Anterior cingulate cortex (tissue), 58 donors: Measurements from ENCODE around the gene GPRIN3.

Source experiments
- DNase-seq, 58 donors: peaks; one replicate each; lab custom pipeline; 2025; lab: John Stamatoyannopoulos, UW

GPRIN3 gene

DNA sequence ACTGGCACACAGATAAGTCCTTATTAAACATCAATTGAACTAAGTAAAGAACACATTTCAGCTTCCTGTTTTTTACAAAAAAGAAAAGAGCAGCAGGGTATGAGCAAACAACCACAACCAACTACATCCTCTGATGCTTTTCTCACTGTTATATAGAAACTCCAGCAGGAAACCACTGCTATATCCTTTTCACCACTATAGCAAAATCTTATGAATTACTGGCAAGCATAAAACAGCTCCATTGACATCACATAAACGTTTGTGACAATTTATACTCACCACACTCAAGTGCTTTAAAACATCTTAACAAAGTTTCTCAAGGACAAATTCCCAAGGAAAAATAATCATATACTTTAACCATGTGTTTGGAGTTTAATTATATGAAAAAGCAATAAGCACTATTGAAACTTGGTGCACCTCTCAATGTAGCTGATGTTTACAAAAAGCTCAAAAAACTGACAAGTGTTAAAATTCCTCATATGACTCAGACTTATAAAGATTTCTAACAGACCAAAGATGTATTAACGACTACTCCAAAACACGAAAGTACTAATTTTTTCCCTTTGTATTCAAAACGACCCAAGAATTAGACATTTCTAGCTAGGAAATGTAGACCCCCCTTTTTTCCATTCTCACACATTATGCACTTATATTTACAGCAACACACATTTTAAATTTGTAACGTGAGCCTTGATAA lies 12.9 kb downstream of the GPRIN3 start:
- no peak for DNase-seq

DNA sequence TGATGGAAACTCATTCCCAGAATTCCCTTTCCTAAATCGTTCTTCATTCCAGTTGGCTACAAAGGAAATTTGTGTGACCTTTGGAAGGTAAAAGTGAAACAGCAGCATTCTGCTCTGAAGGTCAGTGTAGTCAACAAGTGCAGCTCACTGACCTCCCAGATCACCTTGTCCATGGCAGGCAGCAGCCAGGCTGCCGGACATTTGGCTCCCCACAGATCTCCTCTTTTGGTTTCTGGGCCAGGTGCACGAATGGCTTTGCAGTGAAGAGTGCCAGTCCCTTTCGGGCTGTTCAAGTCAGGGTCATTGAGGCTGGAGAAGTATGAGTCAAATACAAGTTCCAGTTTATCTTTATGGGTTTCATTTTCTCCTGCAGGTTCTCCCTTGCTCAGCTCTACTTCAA lies 14.3 kb downstream of the GPRIN3 start:
- DNase-seq = no peak

- DNase-seq = peak in 1 of 58 donors; percentile 7
Observed at GRCh38 chr4:89290727-89291516, 16.7 kb downstream of the GPRIN3 start.

GRCh38 chr4:89289312-89289711 lies 18.3 kb downstream of the GPRIN3 start:
- no peak for DNase-seq

GRCh38 chr4:89288430-89288829 lies 19.2 kb downstream of the GPRIN3 start:
- no peak for DNase-seq

- DNase-seq = no peak
Observed at GRCh38 chr4:89287945-89288344, 19.7 kb downstream of the GPRIN3 start.

DNA sequence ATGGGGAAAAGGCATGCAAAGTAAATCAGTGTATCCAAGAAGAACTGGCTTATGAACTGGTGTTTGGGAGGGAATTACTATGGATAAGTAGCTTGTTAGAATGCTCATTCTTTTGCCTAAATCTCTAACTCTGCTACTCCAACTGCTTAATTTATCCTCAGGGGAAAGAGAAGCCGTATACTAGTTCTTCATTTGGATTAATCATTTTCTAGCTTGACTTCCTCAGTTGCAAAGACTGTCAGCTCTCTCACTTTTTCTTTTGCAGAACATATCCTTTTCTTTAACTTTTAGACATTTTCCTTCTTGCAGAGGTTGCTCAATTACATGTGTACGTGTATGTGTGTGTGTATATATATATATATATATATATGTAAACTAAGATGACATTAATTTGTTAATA lies 21.9 kb downstream of the GPRIN3 start:
- no peak for DNase-seq

GRCh38 chr4:89284828-89285227 lies 22.8 kb downstream of the GPRIN3 start:
- no peak for DNase-seq

DNA sequence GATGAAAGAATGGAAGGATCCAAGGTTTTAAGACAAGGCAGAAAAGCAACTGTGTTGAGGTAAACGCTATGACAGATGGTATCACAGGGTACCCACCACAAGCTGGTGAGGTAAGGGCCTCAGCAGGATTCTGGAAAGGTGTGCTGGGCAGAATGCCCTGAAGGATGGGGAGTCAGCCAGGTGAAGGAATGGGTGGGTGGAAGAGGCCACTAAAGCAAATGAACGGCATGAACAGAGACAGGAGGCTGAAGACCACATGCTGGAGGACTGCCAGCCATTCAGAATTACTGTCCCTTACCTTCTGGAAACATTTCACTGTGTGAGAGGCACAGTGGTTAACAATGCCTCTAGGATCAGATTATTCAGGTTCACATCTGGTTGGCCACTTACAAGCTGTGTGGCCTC lies 23.6 kb downstream of the GPRIN3 start:
- DNase-seq = no peak

GRCh38 chr4:89283226-89284009 lies 24.2 kb downstream of the GPRIN3 start:
- DNase-seq = no peak

GRCh38 chr4:89279385-89279784 lies 28.2 kb downstream of the GPRIN3 start:
- DNase-seq = no peak

GRCh38 chr4:89277412-89277811 lies 30.2 kb downstream of the GPRIN3 start:
- DNase-seq = no peak

DNA sequence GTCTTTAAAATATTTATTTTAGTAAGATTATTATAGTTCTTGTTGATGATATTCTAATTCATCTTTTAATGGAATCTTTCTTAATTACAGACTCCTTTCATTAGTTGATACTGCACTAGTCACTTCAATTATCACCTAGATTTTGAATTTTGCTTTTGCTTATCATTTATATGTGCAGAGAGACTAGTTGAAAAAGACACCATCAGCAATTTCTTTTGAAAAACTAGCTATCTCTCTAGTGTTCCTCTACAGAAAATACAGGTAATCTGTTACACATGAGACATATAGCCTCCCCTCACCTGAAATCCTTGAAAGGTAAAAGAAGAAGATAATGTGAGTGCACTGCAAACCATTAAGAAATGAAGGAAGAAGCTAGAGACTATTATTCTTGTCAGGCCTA lies 31.3 kb downstream of the GPRIN3 start:
- no peak for DNase-seq

GRCh38 chr4:89275587-89275986 lies 32.0 kb downstream of the GPRIN3 start:
- DNase-seq = no peak

- DNase-seq = no peak
Observed at GRCh38 chr4:89273741-89274141, 33.9 kb downstream of the GPRIN3 start.

- no peak for DNase-seq
Observed at GRCh38 chr4:89270792-89271191, 36.8 kb downstream of the GPRIN3 start.

DNA sequence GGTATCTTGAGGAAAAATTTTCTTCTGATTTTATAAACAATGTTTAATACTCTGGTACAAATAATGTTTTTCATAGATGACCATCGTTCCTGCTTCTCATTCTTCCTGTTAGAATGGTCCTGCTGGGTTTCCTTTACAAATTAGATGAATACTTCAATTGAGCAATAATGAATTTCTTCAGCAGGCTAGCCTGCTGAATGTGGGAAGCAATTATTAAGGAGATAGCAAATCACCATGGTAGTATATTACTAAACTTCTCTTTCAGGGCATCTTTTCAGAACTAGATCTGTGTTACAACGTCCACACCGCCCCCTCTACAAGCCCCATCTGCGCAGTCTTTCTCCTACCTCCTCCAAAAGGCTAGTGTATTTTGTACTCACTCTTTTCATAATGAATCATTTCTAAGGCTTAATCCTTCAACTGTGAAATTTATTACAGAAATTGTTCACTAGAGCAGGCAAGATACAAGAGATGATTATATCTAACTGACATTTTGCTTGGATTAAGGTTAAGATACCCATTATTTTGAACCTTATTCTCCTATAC lies 38.4 kb downstream of the GPRIN3 start:
- DNase-seq = peak in 5 of 58 donors; percentile 8 to 35 (median 24)

DNA sequence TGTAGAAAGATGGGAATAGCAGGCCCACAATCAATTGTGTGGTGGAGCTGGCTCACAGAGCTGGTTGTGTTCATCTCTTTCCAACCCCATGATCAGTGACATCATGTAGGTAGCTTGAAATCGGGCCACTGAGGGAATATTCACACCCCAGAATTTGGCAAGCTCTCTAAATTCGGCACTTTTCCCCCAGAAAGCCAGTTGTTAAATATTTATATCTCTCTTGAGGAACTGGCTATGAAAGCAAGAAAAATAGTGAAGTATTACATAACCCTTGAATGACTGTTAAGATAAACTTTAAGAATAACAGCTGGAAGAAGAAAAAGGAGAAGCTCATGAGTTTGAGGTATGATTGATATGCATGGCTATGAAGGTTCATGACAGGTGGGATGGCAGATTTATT lies 38.9 kb downstream of the GPRIN3 start:
- DNase-seq = peak in 1 of 58 donors; percentile 14

DNA sequence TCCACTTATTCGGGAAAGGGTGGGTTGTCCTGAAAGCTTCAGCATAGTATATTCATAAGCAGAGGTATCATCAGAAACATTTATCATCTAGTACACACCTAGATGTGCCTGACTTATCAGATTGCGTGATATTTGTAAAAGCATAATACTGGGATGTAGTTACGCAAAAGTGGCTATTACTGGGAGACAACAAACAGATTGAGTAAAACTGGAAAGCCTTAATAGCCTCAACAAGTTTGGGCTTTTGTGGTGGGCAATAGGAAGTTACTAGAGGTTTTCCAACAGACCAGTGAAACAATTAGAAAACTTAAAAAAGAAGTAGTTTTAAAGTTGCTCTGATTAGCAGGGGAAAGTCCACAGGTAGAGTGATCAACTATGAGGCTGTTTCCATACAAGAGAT lies 39.8 kb downstream of the GPRIN3 start:
- DNase-seq = no peak

DNA sequence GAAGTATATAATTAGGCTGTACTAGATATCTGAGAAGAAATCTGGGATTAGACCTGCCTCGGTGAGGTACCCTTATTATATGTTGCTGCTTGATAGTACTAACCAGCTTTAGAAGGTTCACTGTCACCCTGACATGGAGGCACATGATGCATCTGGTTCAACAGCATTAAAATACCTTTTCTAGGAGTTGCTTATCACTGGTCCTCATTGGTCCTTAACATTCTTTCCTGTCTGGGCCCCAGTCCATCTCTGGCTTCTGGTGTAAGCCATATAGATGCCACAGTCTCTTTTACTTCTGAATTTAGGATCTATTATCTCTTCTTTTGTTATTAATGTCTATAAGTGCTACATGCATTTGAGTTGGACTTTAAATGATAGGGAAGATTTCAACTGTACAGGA lies 40.2 kb downstream of the GPRIN3 start:
- DNase-seq = no peak

DNA sequence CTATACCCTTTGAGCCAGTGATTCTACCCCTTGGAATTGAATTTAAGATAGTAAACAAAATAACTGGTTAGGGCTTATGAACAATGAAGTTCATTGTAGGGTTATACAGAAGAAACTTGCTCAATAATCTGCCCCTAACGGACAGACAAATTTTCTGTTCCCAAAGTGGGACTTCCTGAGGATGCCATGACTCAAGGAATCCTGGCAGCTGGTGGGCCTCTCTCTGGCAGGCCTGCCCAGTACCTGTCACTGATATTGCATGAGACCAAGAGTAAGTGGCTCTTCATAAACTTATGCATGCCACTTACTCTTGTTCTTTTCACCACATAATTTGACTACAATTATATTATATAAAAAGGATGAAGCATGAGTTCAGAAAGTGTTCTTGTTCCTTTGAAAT lies 41.5 kb downstream of the GPRIN3 start:
- no peak for DNase-seq
